HG03135 (cell line): Measurements from ENCODE around the gene PSG3.
"Not testable (repeated sequence)": the region's sequence is repeated elsewhere in the genome, so short reads cannot be mapped to it uniquely, and the experiment has no call there.

Source experiments
- ATAC-seq: cut with Tn5 transposase; IDR thresholded peaks from one replicate; pipeline ENCODE4 v1.9.1; 2021; ENCODE audit warnings: mild to moderate bottlenecking, moderate library complexity; ENCODE audit not compliant: unreplicated experiment

Gene PSG3

DNA sequence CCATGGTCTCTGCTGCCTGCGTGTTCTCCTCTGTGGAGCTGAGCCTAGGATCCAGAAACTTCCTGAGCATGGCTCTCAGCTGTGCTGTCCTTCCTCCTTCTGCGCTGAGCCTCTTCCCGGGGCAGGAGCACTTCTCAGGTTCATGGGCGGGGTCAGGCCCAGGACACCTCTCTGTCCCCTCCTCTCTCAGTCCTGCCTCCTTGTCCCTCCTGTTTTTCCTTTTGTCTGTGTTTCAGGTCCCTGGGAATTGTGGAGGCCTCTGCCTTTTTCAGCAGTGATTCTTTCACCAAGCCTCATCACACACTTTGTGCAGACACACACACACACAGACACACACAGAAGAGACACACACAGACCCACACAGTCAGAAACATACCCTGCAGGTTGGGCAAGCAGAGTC lies at the start of gene PSG3:
TSS of gene PSG3 (minus strand) at position 101 of the 400 bp plus-strand sequence. CDS start at position 4, 97 bp downstream.
- not testable (repeated sequence) for ATAC-seq

DNA sequence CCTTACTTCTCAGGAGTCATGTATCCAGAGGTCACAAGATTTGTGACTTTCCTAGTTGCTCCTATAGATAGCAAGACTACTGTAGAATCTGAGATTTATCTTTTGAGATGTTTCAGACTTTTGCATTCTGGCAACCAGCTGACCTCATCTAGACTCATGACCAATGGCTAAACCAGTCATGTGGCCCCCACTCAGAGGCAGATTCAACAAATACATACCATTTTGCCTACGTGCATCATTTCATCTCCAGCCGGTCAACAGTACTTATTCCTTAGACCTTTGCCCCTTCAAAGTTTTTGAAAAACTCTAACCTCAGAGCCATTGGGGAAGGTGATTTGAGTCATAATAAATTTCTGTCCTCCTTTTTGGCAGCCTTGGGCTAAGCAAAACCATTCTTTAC lies 48.5 kb upstream of the PSG3 start:
- not testable (repeated sequence) for ATAC-seq

DNA sequence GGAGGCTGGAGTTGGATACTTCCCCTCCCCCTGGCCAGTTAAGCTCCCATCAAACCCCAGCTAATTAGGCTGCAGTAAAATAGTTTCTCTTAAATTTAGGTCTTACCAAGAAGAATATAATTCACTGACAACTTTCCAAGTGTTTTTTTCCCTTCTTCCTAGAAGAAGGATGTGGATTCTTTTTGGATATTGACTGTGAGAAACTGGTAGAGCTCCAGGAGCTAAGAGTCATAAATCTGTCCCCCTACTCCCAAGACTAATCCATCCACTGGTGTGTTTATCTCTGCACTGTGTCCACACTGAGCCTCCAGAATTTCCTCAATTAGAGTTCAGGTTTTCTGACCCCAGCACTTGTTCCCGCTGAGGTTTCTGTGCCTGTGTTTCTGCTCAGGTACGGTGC lies 47.5 kb upstream of the PSG3 start:
- not testable (repeated sequence) for ATAC-seq

DNA sequence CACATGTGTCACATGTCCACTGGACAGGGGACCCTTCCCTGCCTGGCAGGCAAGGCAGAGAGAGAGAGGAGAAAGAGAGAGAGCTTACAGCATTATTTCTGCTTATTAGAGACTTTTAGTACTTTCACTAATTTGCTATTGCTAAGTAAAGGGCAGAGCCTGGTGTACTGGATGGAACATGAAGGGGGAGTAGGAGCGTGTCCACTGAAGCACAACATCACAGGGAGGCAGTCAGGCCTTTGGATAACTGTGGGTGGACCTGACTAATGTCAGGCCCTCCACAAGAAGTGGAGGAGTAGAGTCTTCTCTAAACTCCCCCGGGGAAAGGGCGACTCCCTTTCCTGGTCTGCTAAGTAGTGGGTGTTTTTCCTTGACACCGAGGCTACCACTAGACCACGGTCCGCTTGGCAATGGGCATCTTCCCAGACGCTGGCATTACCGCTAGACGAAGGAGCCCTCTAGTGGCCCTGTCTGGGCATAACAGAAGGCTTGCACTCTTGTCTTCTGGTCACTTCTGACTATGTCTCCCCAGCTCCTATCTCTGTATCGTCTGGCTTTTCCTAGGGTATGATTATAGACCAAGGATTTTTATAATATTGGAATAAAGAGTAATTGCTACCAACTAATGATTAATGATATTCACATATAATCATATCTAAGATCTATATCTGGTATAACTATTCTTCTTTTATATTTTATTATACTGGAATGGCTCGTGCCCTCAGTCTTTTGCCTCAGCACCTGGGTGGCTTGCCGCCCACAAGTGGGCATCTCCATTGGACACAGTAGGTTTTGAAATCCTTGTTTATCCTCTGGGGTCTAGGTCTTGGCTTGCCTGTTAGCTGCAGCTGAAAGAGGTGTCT lies 36.7 kb upstream of the PSG3 start:
- not testable (repeated sequence) for ATAC-seq

DNA sequence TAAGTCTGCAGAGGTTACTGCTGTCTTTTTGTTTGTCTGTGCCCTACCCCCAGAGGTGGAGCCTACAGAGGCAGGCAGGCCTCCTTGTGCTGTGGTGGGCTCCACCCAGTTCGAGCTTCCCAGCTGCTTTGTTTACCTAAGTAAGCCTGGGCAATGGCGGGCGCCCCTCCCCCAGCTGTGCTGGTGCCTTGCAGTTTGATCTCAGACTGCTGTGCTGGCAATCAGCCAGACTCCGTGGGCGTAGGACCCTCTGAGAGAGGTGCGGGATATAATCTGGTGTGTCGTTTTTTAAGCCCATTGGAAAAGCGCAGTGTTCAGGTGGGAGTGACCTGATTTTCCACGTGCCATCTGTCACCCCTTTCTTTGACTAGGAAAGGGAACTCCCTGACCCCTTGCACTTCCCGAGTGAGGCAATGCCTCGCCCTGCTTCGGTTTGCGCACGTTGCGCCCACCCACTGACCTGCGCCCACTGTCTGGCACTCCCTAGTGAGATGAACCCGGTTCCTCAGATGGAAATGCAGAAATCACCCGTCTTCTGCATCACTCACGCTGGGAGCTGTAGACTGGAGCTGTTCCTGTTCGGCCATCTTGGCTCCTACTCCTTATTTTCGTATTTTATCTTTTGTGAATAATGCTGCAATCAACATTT lies 34.4 kb upstream of the PSG3 start:
- not testable (repeated sequence) for ATAC-seq

DNA sequence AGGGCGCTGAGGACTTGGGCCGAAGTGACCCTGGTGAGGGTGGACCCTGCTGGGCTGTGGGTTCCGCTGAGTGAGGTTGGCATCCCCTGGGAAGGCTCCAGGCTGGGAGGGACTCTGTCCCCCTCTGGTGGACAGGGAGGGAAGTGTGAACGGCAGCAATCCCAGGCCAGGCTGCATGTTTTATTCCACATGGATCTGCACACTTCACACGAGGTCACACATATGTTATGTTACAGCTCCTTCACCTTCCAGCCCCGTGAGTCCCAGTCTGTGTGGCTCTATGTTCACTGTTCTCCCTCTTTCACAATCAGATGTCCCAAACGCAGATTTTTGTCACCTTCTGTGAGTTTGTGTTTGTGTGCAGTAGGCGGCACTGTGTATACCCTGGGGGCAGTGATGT lies 27.0 kb upstream of the PSG3 start:
- ATAC-seq: not testable (repeated sequence)

DNA sequence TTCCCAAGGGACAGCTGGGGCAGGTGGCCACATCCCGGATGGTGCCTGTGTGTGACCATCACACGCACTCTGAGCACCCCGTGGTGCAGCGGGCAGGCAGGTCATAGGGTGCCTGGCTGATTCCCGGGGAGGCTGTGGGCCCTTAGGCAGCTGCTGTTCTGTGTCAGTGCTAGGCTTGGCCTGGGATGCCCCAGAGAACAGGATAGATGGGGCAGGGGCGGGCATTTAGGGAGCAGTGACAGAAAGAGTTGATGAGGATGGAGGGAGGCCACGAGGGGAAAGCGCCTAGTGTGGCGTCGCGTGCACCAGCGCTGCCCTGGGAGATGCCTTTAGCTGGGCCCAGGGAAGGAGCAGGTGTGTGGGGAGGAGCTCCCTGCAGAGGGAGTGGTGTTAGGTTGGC lies 26.6 kb upstream of the PSG3 start:
- ATAC-seq: not testable (repeated sequence)

DNA sequence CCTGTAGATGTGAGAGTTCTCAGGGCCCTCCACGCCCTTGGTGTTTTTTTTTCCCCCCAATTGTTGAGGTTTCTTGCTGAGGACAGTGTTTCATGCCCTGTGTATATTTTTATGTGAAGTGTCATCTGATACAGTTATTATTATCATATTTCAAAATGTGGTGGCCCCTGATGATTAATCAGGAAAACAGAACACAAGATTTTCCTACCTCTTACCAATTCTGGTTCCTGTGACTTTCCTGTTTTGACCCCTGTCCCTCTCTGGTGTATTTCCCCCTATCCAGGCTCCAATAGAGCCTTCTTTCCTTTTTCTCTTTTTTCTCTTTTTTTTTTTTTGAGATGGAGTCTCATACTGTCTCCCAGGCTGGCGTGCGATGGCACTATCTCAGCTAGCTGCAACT lies 24.6 kb upstream of the PSG3 start:
- no peak for ATAC-seq

DNA sequence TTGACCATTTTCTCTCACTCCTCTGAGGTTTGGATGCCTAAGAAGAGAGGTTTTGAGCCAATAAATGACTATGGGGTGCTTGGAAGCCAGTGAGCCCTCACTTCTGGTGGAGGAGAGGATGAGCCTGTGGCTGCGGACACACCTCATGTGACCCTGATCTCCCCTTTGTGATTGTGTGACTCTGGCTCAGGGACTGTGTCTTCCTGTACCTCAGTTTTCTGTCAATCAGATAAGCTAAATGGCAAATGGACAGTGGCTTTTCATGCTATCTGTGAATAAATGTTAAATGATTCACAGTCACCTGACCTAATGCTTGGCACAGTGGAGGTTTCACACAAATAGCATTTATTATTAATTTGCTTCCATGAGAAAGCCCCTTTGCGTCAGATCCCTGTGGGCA lies 22.5 kb upstream of the PSG3 start:
- no peak for ATAC-seq

DNA sequence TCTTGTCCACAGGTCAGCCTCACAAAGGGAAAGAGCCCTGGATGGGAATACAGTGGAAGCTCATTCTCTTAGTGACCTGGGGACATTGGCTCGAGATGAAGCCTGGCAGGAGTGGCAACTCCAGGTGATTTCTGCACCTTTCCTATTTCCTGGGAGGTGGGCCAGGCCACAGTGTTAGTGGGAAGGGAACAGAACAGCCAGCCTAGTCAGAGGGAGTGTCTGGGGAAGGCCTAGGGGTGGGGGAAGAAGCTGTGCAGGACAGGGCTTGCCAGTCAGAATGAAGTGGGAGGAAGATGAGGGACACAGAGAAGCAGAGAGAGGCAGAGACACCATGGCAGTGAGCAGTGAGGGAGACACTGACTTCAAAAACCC lies 21.6 kb upstream of the PSG3 start:
- ATAC-seq: not testable (repeated sequence)

DNA sequence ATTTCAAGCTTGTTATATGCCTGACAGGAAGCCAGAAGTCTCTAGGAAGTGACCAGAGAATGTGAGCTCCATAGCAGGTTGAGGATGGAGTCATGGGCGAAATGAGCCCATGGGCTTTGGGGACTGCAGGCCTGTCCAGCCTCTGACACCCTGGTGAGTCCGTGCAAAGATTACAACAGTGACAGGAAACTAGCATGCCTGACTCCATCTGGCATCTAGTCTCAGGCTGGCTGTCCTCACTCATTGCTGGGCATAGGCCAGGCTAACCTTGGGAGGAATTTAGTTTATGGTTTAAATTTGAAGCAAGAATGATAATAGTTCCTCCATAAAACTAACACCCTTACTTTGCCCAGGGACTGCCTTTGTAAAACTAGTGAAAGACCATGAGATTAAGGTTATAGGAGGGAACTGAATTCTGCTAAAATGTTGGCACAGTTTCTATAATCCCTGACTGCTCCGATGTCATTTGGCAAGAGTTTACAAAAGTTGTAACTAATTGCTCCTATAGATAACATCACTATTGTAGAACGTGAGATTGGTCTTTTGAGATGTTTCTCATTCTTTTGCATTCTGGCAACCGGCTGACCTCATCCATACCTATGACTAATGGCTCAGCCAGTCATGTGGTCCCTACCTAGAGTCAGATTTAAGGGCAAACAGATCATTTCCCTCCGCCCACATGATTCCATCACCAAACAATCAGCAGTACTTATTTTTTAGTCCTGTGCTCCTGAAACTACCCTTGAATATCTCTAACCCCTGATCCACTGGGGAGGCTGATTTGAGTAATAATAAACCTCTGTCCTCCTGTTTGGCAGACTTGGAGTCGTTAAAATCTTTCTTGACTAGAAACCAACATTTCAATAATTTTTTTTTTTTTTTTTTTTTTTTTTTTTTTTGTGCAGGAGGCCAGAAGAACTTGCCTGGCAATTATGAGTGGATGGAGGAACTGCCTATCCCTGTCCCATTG lies 21.0 kb upstream of the PSG3 start:
- ATAC-seq: not testable (repeated sequence)

DNA sequence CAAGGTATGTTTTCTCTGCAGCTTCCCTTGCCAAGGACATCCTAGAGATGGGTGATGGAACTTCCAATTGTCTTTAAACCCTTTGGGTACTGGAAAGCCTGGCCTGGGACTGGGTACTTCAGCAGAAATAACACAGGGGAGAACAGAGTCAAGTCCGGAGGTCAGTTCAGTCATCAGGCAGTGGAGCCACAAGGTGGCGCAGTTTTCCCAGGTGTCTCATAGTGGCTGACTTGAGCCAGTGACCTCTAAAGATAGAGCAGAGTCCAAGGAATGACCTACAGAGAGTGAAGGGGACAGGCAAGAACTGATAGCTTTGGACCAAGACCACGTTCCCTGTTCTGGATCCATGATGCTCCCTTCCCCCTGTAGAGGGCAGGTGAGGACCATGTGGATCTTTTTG lies 18.4 kb upstream of the PSG3 start:
- not testable (repeated sequence) for ATAC-seq

DNA sequence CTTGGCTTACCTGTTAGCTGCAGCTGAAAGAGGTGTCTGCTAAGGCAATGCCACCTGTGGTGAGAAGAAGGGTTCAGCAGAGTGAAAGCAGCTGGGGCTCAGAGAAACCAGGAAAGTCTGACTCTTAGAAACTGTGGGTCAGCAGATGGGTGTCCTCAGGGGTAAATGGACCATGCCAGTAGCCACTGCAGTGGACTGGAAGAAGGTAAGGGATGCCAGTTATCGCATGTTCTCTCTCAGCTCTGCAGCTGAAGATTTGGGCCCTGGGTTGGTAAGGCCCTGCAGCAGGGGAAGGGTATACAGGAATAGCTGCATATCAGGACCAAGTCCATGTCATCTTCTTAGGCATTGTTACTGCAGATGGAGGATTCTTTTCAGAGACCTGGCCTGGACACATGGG lies 12.0 kb upstream of the PSG3 start:
- ATAC-seq: not testable (repeated sequence)

DNA sequence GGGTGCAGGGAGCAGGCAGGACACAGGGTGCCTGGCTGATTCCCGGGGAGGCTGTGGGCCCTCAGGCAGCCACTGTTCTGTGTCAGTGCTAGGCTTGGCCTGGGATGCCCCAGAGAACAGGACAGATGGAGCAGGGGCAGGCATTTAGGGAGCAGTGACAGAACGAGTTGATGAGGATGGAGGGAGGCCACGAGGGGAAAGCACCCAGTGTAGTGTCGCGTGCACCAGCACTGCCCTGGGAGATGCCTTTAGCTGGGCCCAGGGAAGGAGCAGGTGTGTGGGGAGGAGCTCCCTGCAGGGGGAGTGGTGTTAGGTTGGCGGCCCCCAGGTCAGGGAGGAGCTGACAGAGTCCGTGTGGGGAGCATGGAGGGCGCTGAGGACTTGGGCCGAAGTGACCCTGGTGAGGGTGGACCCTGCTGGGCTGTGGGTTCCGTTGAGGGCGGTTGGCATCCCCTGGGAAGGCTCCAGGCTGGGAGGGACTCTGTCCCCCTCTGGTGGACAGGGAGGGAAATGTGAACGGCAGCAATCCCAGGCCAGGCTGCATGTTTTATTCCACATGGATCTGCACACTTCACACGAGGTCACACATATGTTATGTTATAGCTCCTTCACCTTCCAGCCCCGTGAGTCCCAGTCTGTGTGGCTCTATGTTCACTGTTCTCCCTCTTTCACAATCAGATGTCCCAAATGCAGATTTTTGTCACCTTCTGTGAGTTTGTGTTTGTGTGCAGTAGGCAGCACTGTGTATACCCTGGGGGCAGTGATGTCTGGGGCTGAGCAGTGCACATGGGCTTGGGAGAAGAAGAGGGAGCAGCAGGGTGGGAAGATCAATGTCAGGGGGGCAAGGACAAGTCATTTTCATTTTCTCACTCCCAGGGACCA lies 1.7 kb upstream of the PSG3 start:
- not testable (repeated sequence) for ATAC-seq

DNA sequence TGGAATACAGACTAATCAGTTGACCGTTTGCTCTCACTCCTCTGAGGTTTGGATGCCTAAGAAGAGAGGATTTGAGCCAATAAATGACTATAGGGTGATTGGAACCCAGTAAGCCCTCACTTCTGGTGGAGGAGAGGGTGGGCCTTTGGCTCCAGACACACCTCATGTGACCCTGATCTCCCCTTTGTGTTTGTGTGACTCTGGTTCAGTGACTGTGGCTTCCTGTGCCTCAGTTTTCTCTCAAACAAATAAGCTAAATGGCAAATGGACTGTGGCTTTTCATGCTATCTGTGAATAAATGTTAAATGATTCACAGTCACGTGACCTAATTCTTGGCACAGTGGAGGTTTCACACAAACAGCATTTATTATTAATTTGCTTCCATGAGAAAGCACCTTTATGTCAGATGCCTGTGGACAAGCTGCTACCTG lies 2.7 kb downstream of the PSG3 start:
- not testable (repeated sequence) for ATAC-seq

DNA sequence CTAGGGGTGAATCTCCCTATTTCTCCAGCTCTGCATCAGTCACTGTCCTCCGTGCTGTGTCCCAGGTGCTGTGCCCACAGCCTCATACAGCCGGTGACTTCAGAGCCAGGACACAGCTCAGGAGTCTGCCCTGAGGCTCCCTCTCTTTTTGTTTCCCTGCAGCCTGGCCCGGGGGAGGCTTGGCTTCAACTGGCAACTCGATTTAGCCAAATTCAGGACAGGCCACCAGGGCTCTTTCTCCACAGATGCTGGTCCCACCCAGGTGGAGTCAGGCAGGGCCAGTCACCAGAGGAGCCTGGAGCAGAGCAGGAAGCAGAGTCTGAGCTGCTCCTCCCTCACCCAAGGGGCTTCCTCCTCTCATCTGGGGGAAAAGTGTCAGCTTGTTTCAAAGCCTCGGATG lies 11.9 kb downstream of the PSG3 start:
- not testable (repeated sequence) for ATAC-seq

DNA sequence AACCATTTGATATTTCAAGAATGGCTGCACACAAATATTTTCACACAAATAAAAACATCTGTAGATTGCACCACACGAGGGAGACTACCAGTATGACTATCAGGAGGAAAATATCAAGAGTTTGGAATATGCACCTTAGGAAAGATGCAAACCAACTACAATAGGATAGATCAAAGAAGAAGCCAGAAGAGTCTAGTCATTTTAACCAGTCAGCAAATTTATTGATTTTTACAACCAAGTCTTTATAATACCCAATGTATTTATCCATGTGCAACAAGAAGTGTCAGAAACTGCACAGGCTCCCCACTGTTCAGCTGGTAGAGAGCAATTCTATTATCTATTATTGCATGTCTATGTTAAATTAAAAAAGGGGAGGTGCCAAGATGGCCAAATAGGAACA lies 26.3 kb downstream of the PSG3 start:
- ATAC-seq: not testable (repeated sequence)

DNA sequence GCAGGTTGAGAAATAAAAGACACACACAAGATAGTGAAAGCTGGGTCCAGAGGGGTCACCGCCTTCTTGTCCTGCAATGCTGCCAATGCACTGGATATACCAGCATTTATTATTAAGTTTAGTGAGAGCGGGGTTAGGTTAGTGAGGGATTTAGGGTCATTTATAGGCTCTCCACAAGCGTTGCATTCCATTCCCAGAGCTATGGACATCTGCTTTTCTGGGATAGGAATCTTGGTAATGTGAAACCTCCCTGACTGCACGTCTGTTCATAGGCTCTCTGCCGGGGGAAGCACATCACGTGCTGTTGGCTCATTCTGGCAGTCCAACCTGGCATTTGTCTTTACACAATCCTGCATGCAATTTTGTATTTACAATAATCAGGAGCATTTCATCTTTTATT lies 27.5 kb downstream of the PSG3 start:
- ATAC-seq: not testable (repeated sequence)

DNA sequence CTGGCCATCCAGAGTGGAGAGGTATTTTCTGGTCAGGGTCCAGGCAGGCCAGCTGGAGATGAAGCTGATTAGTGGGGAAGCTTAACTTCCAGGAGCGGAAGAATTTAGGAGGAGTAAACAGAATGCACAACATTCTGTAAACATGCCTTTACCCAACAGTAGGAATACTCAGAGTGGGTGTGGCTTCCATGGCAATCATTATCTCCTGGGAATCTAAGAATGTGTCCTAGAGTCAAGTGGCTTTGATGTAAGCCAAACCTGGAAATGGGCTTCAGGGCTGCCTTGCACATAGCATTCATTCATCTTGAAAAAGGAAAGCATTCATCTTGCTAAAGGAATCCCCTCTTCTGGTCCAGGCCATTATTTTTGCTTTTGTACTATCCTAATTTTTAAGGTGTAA lies 29.3 kb downstream of the PSG3 start:
- not testable (repeated sequence) for ATAC-seq

DNA sequence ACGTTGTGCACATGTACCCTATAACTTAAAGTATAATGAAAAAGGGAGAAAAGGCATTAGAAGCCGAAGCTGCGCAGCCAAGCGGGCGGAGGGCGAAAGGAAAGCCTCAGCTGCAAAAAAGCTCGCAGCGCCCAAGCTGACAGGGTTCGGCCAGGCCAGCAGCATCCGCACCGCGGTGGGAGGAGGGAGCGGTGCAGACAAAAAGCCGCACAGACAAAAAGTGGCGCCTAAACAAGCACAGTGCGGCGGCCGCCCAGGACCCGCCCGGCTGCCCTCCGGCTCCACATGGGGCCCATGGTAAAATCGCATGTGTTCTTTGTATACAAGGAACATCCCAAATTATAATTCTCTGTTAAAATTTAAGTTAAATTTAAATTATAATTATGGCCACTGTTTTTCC lies 42.4 kb downstream of the PSG3 start:
- no peak for ATAC-seq
